H1 (cell line): ENCODE data around the gene FBXO2. TPM values are rescaled to one million over a fixed set of nuclear protein-coding genes. Genes with fewer than 3 reads are reported as not detected.

Experiments
- ASH2L ChIP-seq: fragments of 200-600, 300-600 bp; sonication (generic); IDR thresholded peaks from one replicate; pipeline ENCODE4 v1.7.1; 2017; ENCODE audit warnings: low read length
- BCL11A ChIP-seq, 2 experiments: IDR thresholded peaks; one replicate each; pipeline ENCODE4 v1.6.1; 2011; ENCODE audit warnings: low read depth in 2 of 2, low read length in 2 of 2, mild to moderate bottlenecking in 2 of 2
- EP300 ChIP-seq, 2 experiments: IDR thresholded peaks; 1 replicate in 1 of 2; 2 replicates in 1 of 2; pipeline ENCODE4 v1.6.1; 2011 to 2012; ENCODE audit warnings: low read depth in 2 of 2, low read length in 2 of 2, mild to moderate bottlenecking in 2 of 2, borderline replicate concordance in 1 of 2, inconsistent platforms in 1 of 2, moderate library complexity in 1 of 2
- RXRA ChIP-seq: IDR thresholded peaks from 2 replicates; pipeline ENCODE4 v1.6.1; 2011; ENCODE audit warnings: low read depth, mild to moderate bottlenecking, low read length, moderate library complexity; ENCODE audit not compliant: insufficient read depth
- TAF7 ChIP-seq: optimal IDR thresholded peaks from 2 replicates; pipeline ENCODE3; 2011; ENCODE audit warnings: low read depth, mild to moderate bottlenecking, inconsistent platforms, low read length, moderate library complexity, borderline replicate concordance
- polyA plus RNA-seq, 7 experiments: library from polyadenylated mRNA; depleted of rRNA in 3 of 7; stranded (reverse) in 5 of 7; unstranded in 2 of 7; fragments of >200 nt in 5 of 7; fragments of 200-250 nt in 2 of 7; gene quantifications; 1 replicate in 5 of 7; 2 replicates in 1 of 7; 4 replicates in 1 of 7; pipeline versions ENCODE4 v1.2.1 to v1.2.3, GENCODE V29; 2011 to 2013; ENCODE audit warnings: missing spikeins in 2 of 7, mixed read lengths in 2 of 7
- total RNA-seq: library from RNA; stranded (reverse); fragmentation: NEBNext Ultra II Directional; extraction: Animal tissue kit (Norgen Biotek cat#: 25700); gene quantifications from 2 replicates; pipeline ENCODE4 v1.2.1, GENCODE V29; 2021
- TF ChIP-seq, protein P1 (sequence below): fragments of 300-600 bp; sonication (generic); IDR thresholded peaks from 2 replicates; pipeline ENCODE4 v1.7.1; 2012; ENCODE audit warnings: low read length, moderate library complexity, mild to moderate bottlenecking, inconsistent platforms; ENCODE audit not compliant: insufficient replicate concordance

The FBXO2 gene
- total and polyA plus RNA-seq, 2 of the 8 experiments (the other 6 are each of a cell fraction or from before 2014, with no cell fraction given) = 51.3 to 57.9 TPM

DNA sequence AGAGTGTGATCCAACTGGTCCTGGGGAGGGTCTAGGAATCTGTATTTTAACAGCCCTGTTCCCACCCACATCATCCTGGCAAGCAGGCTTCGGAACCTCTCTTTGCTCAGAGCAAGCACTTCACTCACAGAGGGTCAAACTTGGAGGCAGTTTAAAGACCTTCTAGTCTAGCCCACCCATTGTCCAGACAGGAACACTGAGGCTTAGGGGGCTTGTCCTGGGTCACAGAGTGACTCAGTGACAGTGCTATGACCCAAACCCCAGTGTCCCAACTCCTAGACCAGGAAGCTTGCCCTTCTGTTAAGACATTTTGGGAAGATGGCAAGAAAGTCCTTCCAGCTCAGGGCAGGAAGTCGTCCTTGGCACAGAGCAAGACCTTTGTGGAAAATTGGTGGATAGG, 36.5 kb downstream of the FBXO2 start (continued):
- TF ChIP-seq, protein P1, sequence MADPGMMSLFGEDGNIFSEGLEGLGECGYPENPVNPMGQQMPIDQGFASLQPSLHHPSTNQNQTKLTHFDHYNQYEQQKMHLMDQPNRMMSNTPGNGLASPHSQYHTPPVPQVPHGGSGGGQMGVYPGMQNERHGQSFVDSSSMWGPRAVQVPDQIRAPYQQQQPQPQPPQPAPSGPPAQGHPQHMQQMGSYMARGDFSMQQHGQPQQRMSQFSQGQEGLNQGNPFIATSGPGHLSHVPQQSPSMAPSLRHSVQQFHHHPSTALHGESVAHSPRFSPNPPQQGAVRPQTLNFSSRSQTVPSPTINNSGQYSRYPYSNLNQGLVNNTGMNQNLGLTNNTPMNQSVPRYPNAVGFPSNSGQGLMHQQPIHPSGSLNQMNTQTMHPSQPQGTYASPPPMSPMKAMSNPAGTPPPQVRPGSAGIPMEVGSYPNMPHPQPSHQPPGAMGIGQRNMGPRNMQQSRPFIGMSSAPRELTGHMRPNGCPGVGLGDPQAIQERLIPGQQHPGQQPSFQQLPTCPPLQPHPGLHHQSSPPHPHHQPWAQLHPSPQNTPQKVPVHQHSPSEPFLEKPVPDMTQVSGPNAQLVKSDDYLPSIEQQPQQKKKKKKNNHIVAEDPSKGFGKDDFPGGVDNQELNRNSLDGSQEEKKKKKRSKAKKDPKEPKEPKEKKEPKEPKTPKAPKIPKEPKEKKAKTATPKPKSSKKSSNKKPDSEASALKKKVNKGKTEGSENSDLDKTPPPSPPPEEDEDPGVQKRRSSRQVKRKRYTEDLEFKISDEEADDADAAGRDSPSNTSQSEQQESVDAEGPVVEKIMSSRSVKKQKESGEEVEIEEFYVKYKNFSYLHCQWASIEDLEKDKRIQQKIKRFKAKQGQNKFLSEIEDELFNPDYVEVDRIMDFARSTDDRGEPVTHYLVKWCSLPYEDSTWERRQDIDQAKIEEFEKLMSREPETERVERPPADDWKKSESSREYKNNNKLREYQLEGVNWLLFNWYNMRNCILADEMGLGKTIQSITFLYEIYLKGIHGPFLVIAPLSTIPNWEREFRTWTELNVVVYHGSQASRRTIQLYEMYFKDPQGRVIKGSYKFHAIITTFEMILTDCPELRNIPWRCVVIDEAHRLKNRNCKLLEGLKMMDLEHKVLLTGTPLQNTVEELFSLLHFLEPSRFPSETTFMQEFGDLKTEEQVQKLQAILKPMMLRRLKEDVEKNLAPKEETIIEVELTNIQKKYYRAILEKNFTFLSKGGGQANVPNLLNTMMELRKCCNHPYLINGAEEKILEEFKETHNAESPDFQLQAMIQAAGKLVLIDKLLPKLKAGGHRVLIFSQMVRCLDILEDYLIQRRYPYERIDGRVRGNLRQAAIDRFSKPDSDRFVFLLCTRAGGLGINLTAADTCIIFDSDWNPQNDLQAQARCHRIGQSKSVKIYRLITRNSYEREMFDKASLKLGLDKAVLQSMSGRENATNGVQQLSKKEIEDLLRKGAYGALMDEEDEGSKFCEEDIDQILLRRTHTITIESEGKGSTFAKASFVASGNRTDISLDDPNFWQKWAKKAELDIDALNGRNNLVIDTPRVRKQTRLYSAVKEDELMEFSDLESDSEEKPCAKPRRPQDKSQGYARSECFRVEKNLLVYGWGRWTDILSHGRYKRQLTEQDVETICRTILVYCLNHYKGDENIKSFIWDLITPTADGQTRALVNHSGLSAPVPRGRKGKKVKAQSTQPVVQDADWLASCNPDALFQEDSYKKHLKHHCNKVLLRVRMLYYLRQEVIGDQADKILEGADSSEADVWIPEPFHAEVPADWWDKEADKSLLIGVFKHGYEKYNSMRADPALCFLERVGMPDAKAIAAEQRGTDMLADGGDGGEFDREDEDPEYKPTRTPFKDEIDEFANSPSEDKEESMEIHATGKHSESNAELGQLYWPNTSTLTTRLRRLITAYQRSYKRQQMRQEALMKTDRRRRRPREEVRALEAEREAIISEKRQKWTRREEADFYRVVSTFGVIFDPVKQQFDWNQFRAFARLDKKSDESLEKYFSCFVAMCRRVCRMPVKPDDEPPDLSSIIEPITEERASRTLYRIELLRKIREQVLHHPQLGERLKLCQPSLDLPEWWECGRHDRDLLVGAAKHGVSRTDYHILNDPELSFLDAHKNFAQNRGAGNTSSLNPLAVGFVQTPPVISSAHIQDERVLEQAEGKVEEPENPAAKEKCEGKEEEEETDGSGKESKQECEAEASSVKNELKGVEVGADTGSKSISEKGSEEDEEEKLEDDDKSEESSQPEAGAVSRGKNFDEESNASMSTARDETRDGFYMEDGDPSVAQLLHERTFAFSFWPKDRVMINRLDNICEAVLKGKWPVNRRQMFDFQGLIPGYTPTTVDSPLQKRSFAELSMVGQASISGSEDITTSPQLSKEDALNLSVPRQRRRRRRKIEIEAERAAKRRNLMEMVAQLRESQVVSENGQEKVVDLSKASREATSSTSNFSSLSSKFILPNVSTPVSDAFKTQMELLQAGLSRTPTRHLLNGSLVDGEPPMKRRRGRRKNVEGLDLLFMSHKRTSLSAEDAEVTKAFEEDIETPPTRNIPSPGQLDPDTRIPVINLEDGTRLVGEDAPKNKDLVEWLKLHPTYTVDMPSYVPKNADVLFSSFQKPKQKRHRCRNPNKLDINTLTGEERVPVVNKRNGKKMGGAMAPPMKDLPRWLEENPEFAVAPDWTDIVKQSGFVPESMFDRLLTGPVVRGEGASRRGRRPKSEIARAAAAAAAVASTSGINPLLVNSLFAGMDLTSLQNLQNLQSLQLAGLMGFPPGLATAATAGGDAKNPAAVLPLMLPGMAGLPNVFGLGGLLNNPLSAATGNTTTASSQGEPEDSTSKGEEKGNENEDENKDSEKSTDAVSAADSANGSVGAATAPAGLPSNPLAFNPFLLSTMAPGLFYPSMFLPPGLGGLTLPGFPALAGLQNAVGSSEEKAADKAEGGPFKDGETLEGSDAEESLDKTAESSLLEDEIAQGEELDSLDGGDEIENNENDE = no peak
- no peak for TF ChIP-seq RXRA
- no peak for TF ChIP-seq BCL11A (IDR thresholded peaks at IDR 0.05; ENCODE audit: low read depth in 2 of 2, low read length in 2 of 2)
- TF ChIP-seq TAF7 = no peak
- TF ChIP-seq ASH2L = no peak
- no peak for TF ChIP-seq EP300 (IDR thresholded peaks at IDR 0.05; ENCODE audit: borderline replicate concordance in 1 of 2, low read depth in 2 of 2, low read length in 2 of 2)
